ENCODE results near the gene UMPS.
A peak's percentile ranks its signal among the peaks of the same experiment; 100 is the strongest.
"Not testable (repeated sequence)": the region's sequence is repeated elsewhere in the genome, so short reads cannot be mapped to it uniquely, and the experiment has no call there.

Gene UMPS

DNA sequence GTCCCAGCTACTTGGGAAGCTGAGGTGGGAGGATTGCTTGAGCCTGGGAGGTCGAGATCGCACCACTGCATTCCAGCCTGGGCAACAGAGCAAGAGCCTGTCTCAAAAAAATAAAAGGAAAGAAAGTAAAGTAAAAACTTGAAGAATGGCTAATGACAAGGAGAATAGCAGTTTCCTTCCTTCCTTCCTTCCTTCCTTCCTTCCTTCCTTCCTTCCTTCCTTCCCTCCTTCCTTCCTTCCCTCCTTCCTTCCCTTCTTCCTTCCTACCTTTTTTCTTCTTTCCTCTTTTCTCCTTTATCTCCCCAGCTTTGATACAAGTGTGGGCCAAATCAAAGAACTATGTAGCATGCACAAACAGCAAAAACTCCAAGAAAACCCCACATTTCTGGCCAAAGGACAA is 23.0 kb upstream of the UMPS start:
- not testable (repeated sequence) for DNase-seq (ENCODE audit: low read depth in 3 of 3)

DNA sequence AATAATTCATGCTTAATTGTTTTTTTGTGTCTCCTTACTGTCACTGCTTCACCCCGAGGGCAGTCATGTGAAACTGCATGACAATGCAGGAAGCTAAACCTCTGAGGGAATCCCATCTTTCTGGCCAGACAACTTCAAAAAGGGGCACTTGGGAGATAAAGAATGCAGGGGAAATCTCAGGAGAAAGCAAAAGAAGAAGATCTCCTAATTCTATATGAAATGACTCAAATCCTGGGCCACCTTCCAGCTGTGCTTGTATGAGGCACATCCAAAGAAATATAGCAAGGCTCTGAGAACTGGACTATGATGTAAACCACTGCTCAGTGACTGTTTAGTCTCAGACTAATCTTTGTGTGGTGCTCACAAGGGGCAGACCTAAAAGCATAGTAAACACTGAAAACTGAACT is 22.6 kb upstream of the UMPS start:
- DNase-seq (ENCODE audit: low read depth in 3 of 3): no peak

DNA sequence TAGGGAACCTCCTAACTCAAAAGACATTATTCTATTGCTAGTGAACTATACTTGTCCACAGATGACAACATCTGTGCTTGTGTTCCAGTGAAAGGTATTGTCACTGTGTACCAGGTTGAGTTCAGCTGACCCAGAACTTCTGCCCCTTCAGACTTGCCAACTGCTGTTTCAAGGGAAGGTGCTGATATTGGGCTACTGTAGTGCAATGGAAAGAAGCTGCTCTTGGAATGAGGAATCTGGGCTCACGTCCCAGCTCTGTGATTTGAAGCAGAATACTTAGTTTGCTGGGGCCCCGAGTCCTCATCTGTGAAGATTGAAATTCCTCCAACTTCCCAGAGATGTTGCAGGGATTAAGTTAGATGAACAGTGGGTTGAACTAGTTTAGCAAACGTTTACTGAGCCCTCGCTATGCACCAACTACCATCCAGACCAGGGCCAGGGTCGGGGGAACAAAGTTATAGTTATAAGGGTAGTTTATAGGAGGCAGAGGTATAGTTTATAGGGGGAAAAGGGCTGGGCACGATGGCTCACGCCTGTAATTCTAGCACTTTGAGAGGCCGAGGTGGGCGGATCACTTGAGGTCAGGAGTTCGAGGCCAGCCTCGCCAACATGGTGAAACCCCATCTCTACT is 15.9 kb upstream of the UMPS start:
- no peak for DNase-seq (ENCODE audit: low read depth in 3 of 3)

DNA sequence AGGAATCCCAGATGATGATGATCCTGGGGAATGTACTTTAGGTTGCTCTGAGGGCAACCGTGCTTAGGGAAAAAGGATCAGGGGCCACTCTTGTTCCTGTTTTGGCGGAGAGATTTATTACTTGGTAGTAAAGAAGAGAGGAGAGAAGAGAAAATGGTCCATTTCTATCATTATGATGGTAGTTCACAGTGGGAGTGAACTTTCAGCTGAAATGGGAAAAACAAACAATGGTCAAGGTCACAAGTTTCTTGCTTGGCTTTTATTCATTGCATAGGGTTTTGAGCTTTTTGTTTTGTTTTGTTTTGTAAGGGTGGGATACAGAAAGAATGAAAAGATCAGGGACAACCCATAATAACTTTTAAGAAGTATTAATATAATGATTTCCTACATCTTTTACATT is 7.7 kb upstream of the UMPS start:
- no peak for DNase-seq (ENCODE audit: low read depth in 3 of 3)

DNA sequence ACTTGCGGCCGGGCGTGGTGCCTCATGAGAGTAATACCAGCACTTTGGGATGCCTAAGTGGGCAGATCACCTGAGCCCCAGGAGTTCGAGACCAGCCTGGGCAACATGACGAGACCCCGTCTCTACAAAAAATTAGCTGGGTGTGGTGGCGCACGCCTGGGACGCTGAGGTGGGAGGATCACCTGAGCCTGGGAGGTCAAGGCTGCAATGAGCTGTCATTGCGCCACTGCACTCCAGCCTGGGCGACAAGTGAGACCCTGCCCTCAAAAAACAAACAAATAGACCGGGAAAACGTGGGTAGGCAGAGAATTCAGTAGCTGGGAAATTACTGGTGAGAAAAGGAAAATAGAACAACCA is 667 bp downstream of the UMPS start:
- DNase-seq (ENCODE audit: low read depth in 3 of 3): peak in 1 of 3 experiments; percentile 12

DNA sequence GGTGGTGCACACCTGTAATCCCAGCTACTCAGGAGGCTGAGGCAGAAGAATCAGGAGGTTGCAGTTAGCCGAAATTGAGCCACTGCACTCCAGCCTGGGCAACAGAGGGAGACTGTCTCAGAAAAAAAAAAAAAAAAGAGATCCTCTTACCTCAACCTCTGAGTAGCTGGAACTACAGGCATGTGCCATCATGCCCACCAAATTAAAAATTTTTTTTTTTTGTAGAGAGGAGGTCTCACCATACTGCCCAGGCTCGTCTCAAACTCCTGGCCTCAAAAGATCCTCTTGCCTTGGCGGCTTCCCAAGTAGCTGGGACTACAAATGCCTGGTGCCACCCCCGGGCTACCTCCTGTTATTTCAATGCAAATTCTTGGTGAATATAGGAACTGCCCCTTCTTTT is 1.5 kb downstream of the UMPS start:
- DNase-seq (ENCODE audit: low read depth in 3 of 3): no peak

DNA sequence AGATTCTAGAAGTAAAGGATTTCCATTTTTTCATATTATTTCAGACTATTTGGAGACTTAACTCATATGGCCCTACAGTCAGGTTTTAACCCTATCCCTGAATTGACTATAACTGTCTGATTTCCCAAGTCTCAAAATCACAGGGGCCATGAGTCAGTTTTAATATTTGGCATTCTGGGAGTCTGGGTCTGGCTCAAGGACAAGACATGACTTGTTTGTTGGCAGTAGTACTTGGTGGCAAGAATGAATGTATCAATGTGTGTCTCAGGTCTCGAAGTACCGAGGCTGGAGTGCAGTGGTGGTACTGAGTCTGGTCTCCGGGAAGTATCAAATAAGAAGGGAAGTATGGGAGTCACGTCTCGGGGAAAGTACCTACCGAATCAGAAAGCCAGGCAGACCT is 10.8 kb downstream of the UMPS start:
- DNase-seq (ENCODE audit: low read depth in 3 of 3): no peak

DNA sequence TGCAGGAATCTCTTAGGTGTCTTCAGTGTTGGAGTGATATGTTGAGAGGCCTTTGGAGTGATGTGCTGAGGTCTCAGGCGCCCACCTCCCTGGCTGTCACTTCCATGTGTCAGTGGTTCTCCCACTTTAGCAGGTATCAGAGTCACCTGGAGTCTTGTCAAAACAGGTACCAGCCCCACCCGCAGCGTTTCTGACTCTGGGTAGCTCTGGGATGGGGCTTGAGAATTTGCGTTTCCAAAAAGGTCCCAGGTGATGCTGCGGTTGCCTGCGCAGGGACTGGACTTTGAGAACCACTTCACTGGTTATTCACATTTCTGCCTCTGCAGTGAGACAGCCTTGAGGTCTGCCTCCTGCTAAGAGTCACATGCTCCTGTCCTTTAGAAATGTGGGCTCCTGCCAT is 15.5 kb downstream of the UMPS start:
- no peak for DNase-seq (ENCODE audit: low read depth in 3 of 3)

DNA sequence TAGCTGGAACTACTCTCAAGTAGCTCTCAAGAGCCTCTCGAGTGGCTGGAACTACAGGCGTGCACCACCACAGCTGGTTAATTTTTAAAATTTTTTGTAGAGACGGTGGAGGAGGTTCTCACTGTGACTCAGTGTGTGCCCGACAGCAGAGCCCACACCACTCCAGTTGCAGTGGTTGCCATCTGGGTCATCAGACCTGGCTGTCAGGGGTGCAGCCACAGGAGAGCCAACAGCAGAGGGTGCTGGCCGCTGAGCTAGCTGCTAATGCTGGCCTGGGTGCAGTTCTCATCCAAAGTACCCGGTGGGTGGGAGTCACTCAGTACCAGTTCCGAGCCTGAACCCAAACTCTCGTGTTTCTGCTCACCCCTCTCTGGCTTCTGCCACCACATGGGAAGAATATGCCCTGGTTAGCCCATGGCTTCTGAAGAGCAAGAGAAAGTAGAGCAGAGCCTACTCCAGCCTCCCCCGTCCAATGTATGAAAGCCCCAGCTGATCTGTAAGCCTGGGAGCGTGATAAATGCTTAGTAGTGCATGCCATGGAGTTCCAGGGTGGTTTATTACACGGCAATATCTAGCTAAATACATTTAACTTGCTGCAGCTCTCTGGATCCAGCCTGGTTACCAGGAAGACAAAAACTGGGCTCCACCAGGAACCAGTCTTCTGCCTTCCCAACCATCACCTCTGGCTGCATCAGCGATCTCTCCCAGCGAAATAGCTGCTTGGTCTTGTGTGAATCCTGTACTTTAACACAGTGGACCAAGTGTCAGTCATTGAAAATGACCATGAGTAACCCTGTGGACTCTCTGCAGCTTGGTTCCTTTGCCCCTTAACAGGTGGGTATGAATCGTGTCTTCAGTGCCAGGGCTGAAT is 17.1 kb downstream of the UMPS start:
- no peak for DNase-seq (ENCODE audit: low read depth in 3 of 3)

DNA sequence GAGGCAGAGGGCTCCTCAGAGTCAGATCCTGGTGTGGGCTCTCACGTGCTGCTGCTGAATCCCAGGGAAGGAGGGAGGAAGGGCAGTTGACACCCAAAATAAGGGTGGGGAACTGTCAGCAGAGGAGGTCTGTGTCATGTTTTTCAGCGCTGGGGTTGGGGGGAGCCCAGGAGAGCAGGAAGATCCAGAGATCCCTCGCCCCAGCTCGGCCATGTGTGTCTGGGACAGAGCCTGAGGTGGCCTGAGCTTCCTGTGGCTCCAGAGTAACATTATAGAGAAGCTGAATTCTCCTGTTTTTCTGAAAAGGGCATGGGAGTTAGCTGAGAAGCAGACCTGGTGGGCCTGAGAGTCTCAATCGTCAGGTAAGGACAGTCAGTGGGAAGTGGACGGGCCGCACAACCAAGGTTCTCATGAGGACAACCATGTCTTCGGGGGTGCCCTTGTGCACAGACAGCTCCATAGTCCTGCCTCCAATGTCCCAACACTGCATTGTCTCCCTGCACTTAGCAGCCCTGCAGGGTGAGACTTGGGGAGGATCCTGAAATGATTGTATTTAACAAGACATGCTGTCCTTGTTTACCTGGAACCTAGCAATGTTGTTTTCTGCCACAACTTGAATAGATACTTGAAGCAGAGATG is 18.4 kb downstream of the UMPS start:
- no peak for DNase-seq (ENCODE audit: low read depth in 3 of 3)

DNA sequence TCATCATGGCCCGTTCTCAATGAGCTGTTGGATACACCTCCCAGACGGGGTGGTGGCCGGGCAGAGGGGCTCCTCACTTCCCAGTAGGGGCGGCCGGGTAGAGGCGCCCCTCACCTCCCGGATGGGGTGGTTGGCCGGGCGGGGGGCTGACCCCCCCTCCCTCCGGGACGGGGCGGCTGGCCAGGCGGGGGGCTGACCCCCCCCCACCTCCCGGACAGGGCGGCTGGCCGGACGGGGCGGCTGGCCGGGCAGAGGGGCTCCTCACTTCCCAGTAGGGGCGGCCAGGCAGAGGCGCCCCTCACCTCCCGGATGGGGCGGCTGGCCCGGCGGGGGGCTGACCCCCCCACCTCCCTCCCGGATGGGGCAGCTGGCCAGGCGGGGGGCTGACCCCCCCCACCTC is 19.6 kb downstream of the UMPS start:
- DNase-seq (ENCODE audit: low read depth in 3 of 3): not testable (repeated sequence)

DNA sequence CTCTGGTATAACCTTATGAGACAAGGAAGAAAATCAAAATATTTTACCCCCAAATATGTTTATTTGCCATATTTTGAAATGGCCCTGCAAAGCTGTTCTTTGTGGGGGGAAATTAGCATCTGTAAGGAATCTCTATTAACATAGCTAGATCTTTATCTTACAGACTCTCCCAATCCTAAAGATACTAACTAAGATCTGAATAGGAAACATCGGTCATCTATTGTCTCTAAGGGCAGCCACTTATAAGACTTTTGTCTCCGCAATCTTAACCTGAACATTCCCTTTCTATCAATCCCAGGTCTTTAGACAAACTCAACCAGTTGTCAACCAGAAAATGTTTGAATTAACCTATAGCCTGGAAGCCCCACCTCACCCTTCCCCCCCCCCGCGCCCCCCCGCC is 21.2 kb downstream of the UMPS start:
- DNase-seq (ENCODE audit: low read depth in 3 of 3): no peak

DNA sequence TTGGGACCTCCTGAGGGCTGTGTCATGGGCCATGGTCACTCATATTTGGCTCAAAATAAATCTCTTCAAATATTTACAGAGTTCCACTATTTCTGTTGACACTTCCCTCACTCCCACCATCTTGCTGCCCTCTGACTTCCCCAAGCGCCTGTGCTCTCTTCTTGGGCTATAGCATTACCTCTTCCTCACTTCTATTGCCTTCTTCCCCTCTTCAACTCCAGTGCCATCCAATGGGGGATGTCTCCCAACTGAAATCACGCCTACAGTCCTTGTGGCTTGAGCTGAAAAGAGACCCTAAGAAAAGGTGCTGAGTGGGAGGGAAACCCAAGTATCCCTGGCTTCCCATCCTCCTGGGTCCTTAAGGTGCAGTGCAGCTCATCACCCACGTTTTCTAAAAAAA is 21.8 kb downstream of the UMPS start:
- DNase-seq (ENCODE audit: low read depth in 3 of 3): no peak

DNA sequence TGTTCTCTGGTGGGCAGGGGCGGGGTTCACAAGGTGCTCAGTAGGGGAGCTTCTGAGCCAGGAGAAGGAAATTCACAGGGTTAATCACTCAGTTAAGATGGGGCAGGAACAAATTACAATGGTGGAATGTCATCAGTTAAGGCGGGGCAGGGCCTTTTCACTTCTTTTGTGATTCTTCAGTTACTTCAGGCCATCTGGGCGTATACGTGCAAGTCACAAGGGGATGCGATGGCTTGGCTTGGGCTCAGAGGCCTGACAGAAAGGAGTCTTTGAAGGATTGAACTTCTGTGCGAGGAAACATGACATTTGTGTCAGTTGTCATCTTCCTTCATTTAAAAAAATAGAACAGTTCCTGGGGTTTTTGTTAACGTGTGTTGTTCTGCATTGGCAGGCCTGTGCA is 27.7 kb downstream of the UMPS start:
- DNase-seq (ENCODE audit: low read depth in 3 of 3): not testable (repeated sequence)

DNA sequence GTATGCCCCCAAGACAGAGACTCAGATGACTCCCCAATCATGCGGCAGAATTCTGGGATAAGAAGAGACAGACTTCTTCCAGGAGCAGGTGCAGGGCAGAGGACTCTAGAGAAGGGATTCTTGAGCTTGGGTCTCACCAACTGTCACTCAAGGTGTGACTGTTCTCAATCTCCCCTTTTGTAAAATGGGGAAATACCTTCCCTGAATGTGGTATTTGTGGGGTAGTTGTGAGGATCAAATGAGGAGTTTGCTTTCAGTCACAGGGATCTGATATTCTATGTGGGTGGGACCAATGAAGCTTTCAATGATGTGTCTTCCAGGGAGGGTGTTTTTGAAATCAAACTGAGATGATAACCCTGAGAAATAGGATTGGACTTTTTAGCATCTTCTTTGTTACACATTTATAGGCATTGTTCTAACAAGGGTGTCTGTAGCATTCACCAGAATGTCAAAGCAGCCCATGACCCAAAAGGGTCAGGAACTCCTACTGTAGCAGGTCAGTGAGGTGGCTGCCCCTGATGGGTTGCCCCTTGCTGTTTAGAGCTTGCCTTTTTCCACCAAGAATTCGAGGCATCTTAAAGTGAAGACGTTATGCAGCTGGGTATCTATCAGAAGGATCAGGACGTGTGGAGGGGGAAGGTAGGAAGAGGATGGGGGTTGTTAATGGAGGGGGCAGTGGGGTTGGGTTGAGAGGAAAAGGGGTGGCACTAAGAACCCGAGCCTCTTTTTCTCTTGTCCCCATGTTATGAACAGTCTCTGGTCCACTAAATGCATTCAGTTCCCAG is 28.8 kb downstream of the UMPS start:
- DNase-seq (ENCODE audit: low read depth in 3 of 3): no peak

DNA sequence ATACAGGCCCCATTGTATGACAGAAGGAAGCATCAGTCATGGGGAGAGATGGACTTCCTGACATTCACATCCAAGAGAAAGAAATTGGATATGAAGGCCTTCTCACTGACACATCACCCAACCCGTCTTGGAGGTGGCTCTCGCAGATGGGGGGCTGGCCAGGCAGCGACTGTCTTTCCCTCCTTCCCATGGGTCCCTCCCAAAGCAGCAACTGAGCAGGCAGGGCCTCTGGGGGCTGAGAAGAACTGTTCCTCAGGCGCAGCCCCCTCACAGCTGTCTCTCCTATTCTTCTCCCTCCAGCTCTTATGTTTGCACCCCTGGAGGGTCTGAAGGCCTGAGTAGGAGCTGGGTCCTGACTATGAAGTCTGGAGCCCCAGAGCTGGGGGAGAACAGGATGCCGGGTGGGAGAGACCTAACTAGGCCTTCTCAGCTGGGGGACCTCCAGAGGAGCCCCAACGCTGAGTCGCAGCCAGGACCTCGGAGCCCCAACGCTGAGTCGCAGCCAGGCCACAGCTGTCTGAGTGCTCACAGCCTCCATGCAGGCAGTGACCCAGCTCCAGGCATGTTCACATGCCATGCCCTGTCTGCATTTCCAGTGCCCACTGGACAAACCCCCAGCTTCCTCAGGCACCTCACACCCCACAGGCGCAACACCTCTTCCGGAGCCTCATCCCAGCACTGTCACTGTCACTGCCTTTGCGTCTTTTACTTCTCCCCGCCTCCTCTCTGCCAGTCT is 29.6 kb downstream of the UMPS start:
- DNase-seq (ENCODE audit: low read depth in 3 of 3): no peak

DNA sequence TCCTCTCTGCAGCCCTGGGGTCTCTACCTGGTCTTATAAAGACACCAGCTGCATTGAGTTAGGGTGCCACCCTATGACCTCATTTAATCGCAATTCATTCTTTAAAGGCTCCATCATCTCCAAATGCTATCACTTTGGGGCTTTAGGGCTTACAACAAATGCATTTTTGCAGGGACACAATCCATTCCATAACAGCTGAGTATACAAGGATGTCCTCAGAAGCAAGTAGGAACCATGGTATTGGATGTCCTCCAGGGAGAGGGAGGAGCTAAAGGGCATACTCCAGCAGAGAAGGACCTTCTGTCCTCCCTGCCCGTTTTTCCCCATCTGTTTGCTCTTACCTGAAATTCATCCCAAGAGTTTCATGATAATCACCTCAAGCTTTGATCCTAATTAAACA is 30.3 kb downstream of the UMPS start:
- no peak for DNase-seq (ENCODE audit: low read depth in 3 of 3)

DNA sequence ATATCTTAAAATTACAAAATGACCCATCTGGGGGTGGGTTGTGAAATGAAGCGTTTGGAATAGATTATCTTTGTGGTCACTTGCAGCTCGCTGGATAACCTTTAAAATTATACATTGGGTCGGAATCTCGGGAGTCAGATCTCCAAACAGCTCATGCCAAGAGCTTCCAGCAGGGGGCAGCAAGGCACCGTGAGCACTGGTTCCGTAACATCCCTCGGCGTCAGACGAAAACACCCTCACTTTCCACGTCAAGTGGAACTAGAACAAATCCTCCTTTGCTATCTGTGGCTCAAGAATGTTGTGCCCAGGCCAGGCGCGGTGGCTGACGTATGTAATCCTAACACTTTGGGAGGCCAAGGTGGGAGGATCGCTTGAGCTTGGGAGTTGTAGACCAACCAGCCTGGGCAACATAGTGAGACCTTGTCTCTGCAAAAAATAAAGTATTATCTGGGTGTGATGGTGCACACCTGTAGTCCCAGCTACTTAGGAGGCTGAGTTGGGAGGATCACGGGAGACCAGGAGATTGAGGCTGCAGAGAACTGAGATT is 31.1 kb downstream of the UMPS start:
- DNase-seq (ENCODE audit: low read depth in 3 of 3): peak; percentile 59 to 75 (median 65)

DNA sequence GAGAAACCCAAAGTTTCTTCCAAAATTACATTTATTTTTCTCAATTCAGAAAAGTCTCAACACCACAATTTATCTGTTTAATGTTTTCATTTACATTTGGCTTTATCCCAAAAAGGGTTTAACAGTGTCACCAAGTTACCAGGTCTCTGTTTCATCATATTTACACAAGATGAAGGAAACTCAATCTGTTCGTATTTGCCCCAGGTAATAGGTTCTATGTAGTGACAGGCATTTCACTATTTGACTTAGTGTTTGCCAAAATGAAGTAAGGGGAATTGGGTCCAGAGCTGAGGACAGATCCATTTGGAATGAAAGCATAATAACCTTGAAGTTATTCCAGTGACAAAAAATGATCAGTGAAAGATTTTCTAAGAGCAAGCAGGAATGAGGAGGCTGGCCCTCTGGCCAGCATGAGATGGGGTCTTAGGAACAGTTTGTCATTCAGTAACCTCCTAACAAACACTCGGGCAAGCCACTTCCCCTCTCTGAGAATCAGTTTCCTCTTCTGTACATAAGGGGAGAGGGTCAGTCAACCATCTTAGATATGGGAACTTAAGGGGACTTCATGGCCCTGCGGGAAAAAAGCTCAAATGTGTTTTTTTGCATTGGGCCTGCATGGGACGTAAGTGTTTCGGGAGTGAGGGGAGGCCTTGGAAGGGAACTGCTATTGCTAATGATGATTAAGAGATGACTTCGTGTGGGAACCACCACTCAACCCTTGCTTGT is 31.8 kb downstream of the UMPS start:
- no peak for DNase-seq (ENCODE audit: low read depth in 3 of 3)

DNA sequence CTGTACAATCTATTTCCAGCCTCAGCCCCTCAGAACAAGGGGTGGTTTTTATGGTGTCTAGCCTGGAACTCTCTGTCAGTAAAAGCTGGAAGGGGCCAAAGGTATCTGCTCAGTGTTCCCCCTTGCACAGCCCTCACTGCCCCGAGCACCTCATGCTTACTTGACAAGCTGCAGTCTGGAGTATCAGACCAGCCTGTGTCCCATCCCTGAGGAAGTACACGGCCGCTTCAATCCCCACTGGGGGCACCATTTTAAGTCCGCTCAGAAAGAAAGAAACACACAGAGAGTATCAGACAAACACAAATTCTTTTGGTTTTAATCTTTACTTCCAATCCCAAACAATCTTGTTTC is 32.4 kb downstream of the UMPS start:
- no peak for DNase-seq (ENCODE audit: low read depth in 3 of 3)

DNA sequence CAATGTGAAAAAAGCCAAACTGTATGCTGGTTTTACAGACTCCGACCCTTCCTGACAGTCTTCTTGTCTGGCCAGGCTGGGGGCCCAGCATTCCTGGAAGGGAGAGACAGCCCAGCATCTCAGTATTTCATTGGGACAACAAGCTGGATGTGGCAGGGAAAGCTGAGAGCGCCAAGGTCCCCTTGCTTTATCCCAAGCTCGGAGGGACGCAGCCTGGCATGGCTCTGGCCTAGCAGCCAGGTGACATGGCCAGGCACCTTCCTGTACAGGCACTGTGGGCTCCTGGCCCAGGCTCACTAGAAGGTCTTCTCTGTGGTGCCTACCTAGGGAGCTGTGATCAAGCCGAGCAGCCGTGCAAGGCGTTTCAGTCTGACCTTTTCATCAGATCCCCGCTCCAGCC is 33.0 kb downstream of the UMPS start:
- DNase-seq (ENCODE audit: low read depth in 3 of 3): no peak

Measured in stimulated activated CD4-positive, alpha-beta T cell treated with anti-CD3 and anti-CD28 coated beads, TNF-alpha, amount 100 ng/mL, for 24 hours (primary cell).